AG04449 (cell line): ENCODE results near the gene ATP10A.

Experiments
- CTCF ChIA-PET: fragments of 350-600 bp; formaldehyde crosslinking; extraction: SDS; loops from one replicate; lab custom pipeline; 2021; ENCODE audit warnings: antibody characterized with exemption; lab: Yijun Ruan, JAX
- POLR2A ChIA-PET: fragments of 400-600, 350-600 bp; formaldehyde crosslinking; extraction: SDS; loops from one replicate; lab custom pipeline; 2020; ENCODE audit warnings: antibody characterized with exemption, inconsistent platforms; lab: Yijun Ruan, JAX
- DNase-seq: peaks from one replicate; pipeline ENCODE4 v3.0.0-alpha.2; 2010; ENCODE audit warnings: low read depth, low spot score
- H3K4me3 ChIP-seq: 2 replicates; pipeline ENCODE4 v1.5.1; 2011; ENCODE audit warnings: low read depth, mild to moderate bottlenecking, control low read depth, low read length
- TF ChIP-seq, protein P1 (sequence below): IDR thresholded peaks from one replicate; pipeline ENCODE4 v1.5.1; 2011; ENCODE audit warnings: mild to moderate bottlenecking, moderate library complexity, low read length, control low read depth, inconsistent platforms; ENCODE audit not compliant: insufficient read depth; ENCODE audit errors: missing control alignments

Gene ATP10A

DNA sequence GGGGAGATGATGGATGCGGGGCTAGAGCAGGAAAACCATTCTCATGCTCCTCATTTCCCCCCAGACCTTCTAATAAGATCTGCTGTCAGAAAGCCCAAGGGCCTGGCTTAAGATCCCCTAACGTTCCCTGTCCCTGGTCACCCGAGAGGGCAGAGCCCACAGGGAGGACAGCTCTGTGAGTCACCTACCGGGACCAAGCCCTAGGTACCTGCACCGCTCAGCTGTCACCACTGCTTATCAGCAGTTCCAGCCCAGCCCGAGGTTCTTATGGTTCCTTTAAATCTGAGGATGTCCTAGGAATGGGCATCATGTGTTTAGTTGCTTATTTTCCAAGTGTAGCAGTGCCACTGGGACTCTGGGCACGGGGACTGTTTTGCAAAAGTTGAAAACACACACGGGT, 53.0 kb downstream of the ATP10A start:
- TF ChIP-seq, protein P1, sequence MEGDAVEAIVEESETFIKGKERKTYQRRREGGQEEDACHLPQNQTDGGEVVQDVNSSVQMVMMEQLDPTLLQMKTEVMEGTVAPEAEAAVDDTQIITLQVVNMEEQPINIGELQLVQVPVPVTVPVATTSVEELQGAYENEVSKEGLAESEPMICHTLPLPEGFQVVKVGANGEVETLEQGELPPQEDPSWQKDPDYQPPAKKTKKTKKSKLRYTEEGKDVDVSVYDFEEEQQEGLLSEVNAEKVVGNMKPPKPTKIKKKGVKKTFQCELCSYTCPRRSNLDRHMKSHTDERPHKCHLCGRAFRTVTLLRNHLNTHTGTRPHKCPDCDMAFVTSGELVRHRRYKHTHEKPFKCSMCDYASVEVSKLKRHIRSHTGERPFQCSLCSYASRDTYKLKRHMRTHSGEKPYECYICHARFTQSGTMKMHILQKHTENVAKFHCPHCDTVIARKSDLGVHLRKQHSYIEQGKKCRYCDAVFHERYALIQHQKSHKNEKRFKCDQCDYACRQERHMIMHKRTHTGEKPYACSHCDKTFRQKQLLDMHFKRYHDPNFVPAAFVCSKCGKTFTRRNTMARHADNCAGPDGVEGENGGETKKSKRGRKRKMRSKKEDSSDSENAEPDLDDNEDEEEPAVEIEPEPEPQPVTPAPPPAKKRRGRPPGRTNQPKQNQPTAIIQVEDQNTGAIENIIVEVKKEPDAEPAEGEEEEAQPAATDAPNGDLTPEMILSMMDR = no peak
- no peak for DNase-seq
- ChIA-PET POLR2A (no interaction called here), CTCF (no interaction called here)
- no peak overlapping the region for H3K4me3 ChIP-seq

DNA sequence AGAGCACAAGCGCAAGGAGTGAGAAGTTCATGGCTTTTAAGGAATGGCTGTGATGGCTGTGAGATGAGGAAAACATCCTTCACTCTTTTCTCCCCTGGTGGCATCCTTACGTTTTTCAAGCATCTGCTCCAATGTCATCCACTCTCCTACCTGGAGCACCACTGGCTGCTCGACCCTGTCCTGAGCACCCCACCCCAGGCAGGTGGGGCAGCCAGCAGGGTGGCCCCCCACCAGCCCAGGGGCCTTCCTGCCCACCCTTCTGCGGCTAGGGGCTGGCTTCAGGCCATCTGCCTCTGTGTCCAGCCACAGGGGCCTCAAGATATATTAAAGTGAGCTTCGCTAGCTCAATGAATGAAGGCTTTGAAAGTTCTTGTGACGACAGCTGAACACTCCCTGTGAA, 56.1 kb downstream of the ATP10A start:
- CTCF ChIA-PET = interaction anchor here (1.0 to 1.1 kb wide), 2 partner anchors 9 to 14 kb away, joined by 3 read pairs; no protein-coding TSS in a partner anchor
- no peak for DNase-seq
- TF ChIP-seq, protein P1 = no peak
- H3K4me3 ChIP-seq = no peak overlapping the region
- POLR2A ChIA-PET = no interaction called here

DNA sequence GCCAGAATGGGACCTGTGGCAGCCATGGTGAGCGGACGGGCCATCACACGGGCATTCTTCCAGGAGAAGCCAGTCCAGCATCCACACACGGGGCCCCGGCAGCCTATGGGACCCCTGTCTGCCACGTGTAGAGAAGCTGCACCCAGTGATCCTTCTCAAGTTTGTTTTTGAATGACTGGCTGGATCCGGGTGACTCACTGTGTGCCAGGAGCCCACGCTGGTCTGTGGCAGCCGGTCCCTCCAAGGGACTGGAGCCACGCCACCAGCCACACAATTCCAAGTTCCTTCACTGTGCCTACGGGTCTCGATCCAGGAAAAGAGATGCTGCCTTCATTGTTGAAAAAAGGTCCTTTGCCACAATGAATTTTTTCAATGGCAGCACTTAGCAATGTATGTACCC, 58.1 kb downstream of the ATP10A start:
- ChIA-PET POLR2A (no interaction called here), CTCF (interaction anchor here (1.2 kb wide), 1 partner anchor 9 kb away, joined by 3 read pairs; no protein-coding TSS in a partner anchor)

DNA sequence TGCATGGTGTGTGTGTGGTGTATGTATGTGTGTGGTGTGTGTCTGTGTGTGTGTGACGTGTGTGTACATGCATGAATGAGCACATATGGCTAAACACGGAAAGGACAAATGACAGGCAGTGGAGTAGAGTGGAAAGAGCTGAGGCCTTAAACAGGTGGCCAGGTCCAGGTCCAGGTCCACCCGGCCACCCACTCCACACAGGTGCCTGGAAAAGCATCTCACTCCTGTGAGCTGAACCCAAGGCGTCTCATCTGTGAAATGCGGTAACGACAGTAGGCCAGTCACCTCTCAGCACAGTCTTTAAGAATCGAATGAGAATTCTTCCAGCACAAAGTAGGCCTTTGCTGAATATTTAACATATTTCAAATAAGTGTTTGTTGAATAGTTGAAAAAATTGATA, 58.7 kb downstream of the ATP10A start:
- H3K4me3 ChIP-seq = no peak overlapping the region
- TF ChIP-seq, protein P1 = no peak
- POLR2A ChIA-PET = no interaction called here
- CTCF ChIA-PET = interaction anchor here (1.2 kb wide), 1 partner anchor 9 kb away, joined by 3 read pairs; no protein-coding TSS in a partner anchor
- DNase-seq = no peak

More for the DNA sequence above, 58.1 kb downstream of the ATP10A start:
- TF ChIP-seq, protein P1 = no peak
- H3K4me3 ChIP-seq = no peak overlapping the region
- no peak for DNase-seq

DNA sequence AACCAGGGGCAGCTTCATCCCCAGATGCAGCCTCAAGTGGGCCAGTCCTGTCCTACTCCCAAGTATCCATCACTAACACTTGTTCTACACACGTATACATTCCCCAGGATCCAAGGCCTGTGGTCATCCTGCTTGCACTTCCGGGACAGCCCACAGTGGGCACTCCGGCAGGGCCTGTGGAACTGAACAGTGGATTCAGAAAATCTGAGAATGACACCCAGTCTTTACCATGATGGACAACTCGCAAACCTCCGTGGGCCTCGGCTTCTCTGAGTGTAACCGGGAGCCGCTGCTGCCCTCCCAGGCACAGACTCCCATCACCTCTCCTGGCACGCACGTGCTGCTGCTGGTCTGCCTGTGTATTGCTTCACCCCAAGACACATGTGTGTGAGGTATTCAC, 59.6 kb downstream of the ATP10A start:
- POLR2A ChIA-PET = no interaction called here
- H3K4me3 ChIP-seq = no peak overlapping the region
- CTCF ChIA-PET = interaction anchor here (1.5 kb wide), 1 partner anchor 20 kb away, joined by 5 read pairs; no protein-coding TSS in a partner anchor
- no peak for DNase-seq
- TF ChIP-seq, protein P1 = no peak

DNA sequence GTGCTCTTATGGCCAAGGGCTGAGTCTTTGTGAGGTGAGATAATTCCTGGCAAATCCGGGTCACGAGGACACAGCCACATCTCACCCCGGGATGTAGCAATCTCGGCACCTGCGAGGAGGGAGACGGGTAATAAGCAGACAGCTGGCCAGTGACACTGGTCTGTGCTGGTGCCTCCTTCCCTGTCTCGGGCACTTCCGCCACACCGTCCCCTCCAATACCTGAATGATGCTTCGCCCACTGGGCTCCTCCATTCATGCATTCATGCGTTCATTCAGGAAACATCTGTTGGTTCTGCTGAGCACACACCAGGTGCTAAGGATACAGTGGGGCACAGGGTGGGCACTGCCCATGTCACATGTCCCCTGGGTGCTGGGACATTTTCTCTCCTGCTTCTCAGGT, 60.1 kb downstream of the ATP10A start:
- ChIA-PET POLR2A (no interaction called here), CTCF (interaction anchor here (1.4 to 1.5 kb wide), 2 partner anchors 19 to 130 kb away, joined by 3 to 5 read pairs; no protein-coding TSS in a partner anchor)

More for the DNA sequence above, 60.1 kb downstream of the ATP10A start:
- H3K4me3 ChIP-seq = no peak overlapping the region
- DNase-seq = no peak
- TF ChIP-seq, protein P1 = no peak
